Nephron progenitor cell (in vitro differentiated cells): ENCODE results near the gene CPZ.

Experiments used
- DNase-seq: peaks from one replicate; pipeline ENCODE4 v3.0.0; 2021
- H3K27ac Mint-ChIP-seq: 2 replicates; pipeline ENCODE4 v1.8.0; 2021; ENCODE audit warnings: mild to moderate bottlenecking, moderate library complexity, mixed read lengths
- H3K27me3 Mint-ChIP-seq: 2 replicates; pipeline ENCODE4 v1.8.0; 2021; ENCODE audit warnings: mild to moderate bottlenecking, low read depth, mixed read lengths; ENCODE audit not compliant: poor library complexity
- H3K36me3 Mint-ChIP-seq: 2 replicates; pipeline ENCODE4 v1.8.0; 2021; ENCODE audit warnings: low read depth, mixed read lengths
- H3K4me1 Mint-ChIP-seq: 2 replicates; pipeline ENCODE4 v1.8.0; 2021; ENCODE audit warnings: mixed read lengths
- H3K4me3 Mint-ChIP-seq: 2 replicates; pipeline ENCODE4 v1.8.0; 2021; ENCODE audit warnings: mild to moderate bottlenecking, moderate library complexity, mixed read lengths
- H3K9me3 Mint-ChIP-seq: 2 replicates; pipeline ENCODE4 v1.8.0; 2021; ENCODE audit warnings: mild to moderate bottlenecking, moderate library complexity, mixed read lengths
- TF ChIP-seq, protein P1 (sequence below): fragments of 200-600 bp; sonication (generic); IDR thresholded peaks from 2 replicates; pipeline ENCODE4 v1.5.0; 2021; ENCODE audit warnings: antibody characterized with exemption

CPZ gene

DNA sequence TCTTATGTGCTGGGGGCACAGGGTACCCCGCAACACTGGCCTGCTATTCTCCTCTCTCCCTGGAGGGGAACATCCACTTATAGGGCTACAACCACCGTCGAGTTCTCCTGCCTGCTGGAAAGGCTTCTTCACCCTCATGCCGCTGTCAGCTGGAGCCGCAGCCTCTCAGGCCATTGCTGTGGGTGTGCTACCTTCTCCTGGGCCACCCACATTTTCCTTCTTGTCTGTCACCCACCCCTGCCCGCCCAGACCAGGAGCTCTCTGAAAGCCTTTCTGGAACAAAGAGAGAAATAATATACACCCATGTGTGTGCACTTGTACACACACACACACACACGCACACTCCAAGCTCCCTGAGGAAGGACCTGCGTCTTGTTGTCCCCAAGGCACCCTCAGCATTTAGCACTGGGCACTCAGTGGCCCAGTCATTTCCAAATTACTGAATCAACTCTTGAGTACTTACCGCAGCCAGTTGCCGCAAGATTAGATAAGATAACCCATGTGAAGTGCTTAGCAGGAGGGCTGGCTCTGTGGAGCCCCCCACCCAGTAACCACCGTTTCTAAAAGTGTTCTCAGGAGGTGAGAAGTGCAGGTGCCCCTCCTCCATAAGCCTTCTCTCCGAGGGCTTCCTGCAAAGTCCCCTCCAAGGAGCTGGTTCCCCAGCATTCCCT, 50.2 kb downstream of the CPZ start:
- H3K27me3 Mint-ChIP-seq: peaks cover 38% of the 10 kb centered on the region
- no peaks in the 10 kb centered on the region for H3K9me3 Mint-ChIP-seq
- H3K4me1 Mint-ChIP-seq: peaks cover 44% of the 10 kb centered on the region
- no peaks in the 10 kb centered on the region for H3K36me3 Mint-ChIP-seq
- DNase-seq: no peak
- no peak overlapping the region for H3K4me3 Mint-ChIP-seq
- peak overlapping the region; percentile 69 for H3K27ac Mint-ChIP-seq
- TF ChIP-seq, protein P1, sequence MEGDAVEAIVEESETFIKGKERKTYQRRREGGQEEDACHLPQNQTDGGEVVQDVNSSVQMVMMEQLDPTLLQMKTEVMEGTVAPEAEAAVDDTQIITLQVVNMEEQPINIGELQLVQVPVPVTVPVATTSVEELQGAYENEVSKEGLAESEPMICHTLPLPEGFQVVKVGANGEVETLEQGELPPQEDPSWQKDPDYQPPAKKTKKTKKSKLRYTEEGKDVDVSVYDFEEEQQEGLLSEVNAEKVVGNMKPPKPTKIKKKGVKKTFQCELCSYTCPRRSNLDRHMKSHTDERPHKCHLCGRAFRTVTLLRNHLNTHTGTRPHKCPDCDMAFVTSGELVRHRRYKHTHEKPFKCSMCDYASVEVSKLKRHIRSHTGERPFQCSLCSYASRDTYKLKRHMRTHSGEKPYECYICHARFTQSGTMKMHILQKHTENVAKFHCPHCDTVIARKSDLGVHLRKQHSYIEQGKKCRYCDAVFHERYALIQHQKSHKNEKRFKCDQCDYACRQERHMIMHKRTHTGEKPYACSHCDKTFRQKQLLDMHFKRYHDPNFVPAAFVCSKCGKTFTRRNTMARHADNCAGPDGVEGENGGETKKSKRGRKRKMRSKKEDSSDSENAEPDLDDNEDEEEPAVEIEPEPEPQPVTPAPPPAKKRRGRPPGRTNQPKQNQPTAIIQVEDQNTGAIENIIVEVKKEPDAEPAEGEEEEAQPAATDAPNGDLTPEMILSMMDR: no peak

DNA sequence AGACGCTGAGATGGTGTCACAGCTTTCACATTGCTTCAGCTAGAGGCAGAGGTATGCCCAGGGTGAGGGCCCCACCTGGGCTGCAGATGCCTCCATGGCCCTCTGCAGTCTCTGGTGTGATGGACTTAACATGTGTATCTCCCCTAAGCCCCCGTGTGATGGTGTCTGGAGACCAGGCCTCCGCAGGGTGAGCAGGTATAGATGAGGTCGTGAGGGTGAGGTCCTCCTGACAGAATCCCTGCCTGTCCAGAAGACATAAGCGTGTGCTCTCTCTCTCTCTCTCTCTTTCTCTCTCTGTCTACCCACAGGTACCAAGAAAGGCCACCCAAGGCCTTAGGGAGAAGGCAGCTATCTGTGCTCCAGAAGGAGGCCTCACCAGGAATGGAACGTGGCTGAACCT, 50.9 kb downstream of the CPZ start:
- H3K4me3 Mint-ChIP-seq: no peak overlapping the region
- no peaks in the 10 kb centered on the region for H3K36me3 Mint-ChIP-seq
- DNase-seq: no peak
- peaks cover 46% of the 10 kb centered on the region for H3K4me1 Mint-ChIP-seq
- H3K27ac Mint-ChIP-seq: no peak overlapping the region
- H3K27me3 Mint-ChIP-seq: peaks cover 35% of the 10 kb centered on the region
- TF ChIP-seq, protein P1: no peak
- H3K9me3 Mint-ChIP-seq: no peaks in the 10 kb centered on the region

DNA sequence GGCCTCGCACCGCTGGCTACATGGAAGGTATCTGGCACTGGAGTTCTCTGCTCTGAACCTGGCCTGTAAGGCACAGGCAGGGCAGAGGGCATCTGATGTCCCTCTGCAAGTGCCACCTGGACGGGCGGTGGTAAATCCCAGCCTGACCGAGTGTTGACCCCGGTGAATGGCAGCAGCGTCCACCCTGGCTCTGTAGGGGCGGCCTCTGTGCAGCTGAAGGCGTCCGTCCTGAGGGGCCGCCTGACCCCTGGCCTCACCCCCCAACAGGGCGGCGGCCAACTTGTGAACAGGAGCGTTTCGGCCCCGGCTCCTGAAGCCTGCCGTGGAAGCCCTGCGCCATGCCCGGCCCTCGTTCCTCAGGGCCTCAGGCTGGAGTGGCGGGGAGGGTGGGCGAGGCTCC, 51.4 kb downstream of the CPZ start:
- Mint-ChIP-seq H3K27ac (no peak overlapping the region), H3K4me3 (no peak overlapping the region), H3K27me3 (peaks cover 30% of the 10 kb centered on the region), H3K36me3 (no peaks in the 10 kb centered on the region), H3K9me3 (no peaks in the 10 kb centered on the region), H3K4me1 (peaks cover 47% of the 10 kb centered on the region)
- TF ChIP-seq, protein P1: no peak
- no peak for DNase-seq

DNA sequence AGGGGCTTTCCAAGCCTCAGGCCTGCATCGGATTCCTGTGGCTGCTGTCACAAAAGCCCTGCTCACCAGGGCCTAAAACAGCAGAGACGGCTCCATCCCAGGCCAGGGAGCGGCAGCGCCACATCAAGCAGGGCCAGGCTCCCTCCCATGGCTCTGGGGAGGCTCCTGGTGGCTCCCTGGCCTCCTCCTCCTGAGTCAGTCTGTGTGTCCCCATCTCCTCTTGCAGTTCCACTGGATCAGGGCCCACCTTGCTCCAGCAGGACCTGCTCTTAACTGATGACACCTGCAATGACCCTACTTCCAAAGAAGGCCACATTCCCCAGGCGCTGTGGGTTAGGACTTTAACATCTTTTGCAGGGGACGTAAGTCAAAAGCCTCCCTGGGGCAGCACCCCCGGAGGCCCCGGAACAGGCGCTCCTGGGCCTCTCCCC, 51.9 kb downstream of the CPZ start:
- H3K27ac Mint-ChIP-seq: no peak overlapping the region
- no peak for DNase-seq

DNA sequence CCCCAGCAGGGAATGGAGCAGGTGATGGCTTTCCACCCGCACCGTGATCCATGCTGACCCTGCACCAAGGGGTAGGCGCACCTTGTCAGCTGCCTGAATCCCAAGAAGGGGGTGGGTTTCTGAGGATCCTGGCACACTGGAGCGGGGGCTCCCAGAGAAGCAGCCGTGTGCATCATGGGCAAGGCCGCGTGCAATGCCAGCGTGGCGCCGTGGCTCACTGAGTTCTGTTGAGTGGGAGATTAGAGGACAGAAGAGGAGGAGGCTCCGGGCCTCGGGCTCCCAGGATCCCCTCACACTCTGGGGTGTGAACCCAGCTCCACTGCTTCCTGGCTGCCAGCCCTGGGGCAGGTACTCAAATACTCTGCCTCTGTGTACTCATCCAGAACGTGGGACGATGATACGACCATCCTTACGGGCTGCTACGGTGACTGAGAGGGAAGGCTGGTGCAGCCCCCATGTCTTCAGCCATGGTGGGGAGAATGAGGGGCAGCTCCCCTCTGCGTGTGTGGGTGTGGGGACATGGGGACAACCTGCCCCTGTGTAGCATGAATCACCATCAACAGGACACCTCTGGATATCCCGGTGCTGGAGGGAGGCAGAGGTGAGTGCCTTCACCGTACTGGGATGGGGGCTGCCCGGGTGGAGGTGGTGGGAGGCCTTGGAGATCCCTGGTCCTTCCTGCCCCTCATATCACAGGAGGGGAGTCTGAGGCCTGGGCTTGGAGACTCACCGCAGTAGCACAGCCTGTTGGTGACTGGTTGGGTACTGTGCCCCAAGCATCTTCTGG, 52.6 kb downstream of the CPZ start:
- DNase-seq: no peak
- no peak overlapping the region for H3K4me3 Mint-ChIP-seq
- peaks cover 47% of the 10 kb centered on the region for H3K4me1 Mint-ChIP-seq
- H3K27ac Mint-ChIP-seq: no peak overlapping the region
- H3K36me3 Mint-ChIP-seq: no peaks in the 10 kb centered on the region
- TF ChIP-seq, protein P1: no peak
- no peaks in the 10 kb centered on the region for H3K9me3 Mint-ChIP-seq
- H3K27me3 Mint-ChIP-seq: peaks cover 29% of the 10 kb centered on the region

More for the DNA sequence above, 51.9 kb downstream of the CPZ start:
- Mint-ChIP-seq H3K27me3 (peaks cover 30% of the 10 kb centered on the region), H3K4me1 (peaks cover 47% of the 10 kb centered on the region), H3K4me3 (no peak overlapping the region), H3K9me3 (no peaks in the 10 kb centered on the region), H3K36me3 (no peaks in the 10 kb centered on the region)
- TF ChIP-seq, protein P1: no peak
